PC-3 (cell line): ENCODE results near the gene TEDC1. TPM values are rescaled to one million over a fixed set of nuclear protein-coding genes. Genes with fewer than 3 reads are reported as not detected.

Experiments used
- ATAC-seq: fragments of 200-7000 bp; cut with Tn5 transposase; 2 replicates; pipeline ENCODE4 v1.9.1; 2020; ENCODE audit warnings: mild to moderate bottlenecking, moderate library complexity
- BruUV-seq: library from RNA; stranded (reverse); fragments of 400-500 nt; replicated peaks from 2 replicates; lab custom pipeline; 2021; lab: Mats Ljungman, UMichigan
- CTCF ChIA-PET: fragments of 300-600 bp; sonication (Branson Sonifier 250); formaldehyde crosslinking; loops from one replicate; lab custom pipeline; 2022; ENCODE audit warnings: antibody characterized with exemption; lab: Charles Lee
- POLR2A ChIA-PET: fragments of 300-600 bp; sonication (Branson Sonifier 250); formaldehyde crosslinking; loops from one replicate; lab custom pipeline; 2022; ENCODE audit warnings: antibody characterized with exemption; ENCODE audit not compliant: unreplicated experiment; lab: Charles Lee
- DNase-seq: peaks from one replicate; pipeline ENCODE4 v3.0.0-alpha.2; 2015
- H2AFZ ChIP-seq: fragments of 300-600 bp; sonication (generic); 2 replicates; pipeline ENCODE4 v1.6.0; 2016; ENCODE audit warnings: antibody characterized with exemption, low read length
- H3F3A ChIP-seq: fragments of 300-600 bp; sonication (generic); one replicate; pipeline ENCODE4 v1.6.0; 2017; ENCODE audit warnings: antibody characterized with exemption, low read length, control low read depth, mild to moderate bottlenecking; ENCODE audit not compliant: unreplicated experiment
- H3K27ac ChIP-seq: fragments of 300-600 bp; sonication (generic); 2 replicates; pipeline ENCODE4 v1.5.1; 2016; ENCODE audit warnings: mild to moderate bottlenecking, low read length
- H3K27me3 ChIP-seq: fragments of 300-600 bp; sonication (generic); 2 replicates; pipeline ENCODE4 v1.6.1; 2016; ENCODE audit warnings: low read length, mixed read lengths
- H3K36me3 ChIP-seq: fragments of 300-600 bp; sonication (generic); 2 replicates; pipeline ENCODE4 v1.6.1; 2016; ENCODE audit warnings: low read depth, mixed run types, low read length, mixed read lengths
- H3K4me1 ChIP-seq: fragments of 300-600 bp; sonication (generic); 2 replicates; pipeline ENCODE4 v1.5.1; 2016; ENCODE audit warnings: low read length; ENCODE audit not compliant: insufficient read depth
- H3K4me2 ChIP-seq: fragments of 300-600 bp; sonication (generic); 2 replicates; pipeline ENCODE4 v1.6.0; 2016; ENCODE audit warnings: low read length
- H3K4me3 ChIP-seq: fragments of 300-600 bp; sonication (generic); 2 replicates; pipeline ENCODE4 v1.5.1; 2016; ENCODE audit warnings: mild to moderate bottlenecking, low read length, mixed read lengths
- H3K79me2 ChIP-seq: fragments of 300-600 bp; sonication (generic); 2 replicates; pipeline ENCODE4 v1.6.1; 2017; ENCODE audit warnings: low read length, mixed read lengths
- H3K9ac ChIP-seq: fragments of 300-600 bp; sonication (generic); 2 replicates; pipeline ENCODE4 v1.6.0; 2016; ENCODE audit warnings: mild to moderate bottlenecking, low read length
- H3K9me2 ChIP-seq: fragments of 300-600 bp; sonication (generic); replicated peaks from 2 replicates; pipeline ENCODE4 v1.6.1; 2016; ENCODE audit warnings: mixed run types, low read length, mixed read lengths
- H3K9me3 ChIP-seq: fragments of 300-600 bp; sonication (generic); 2 replicates; pipeline ENCODE4 v1.6.1; 2016; ENCODE audit warnings: low read length, mixed read lengths
- H4K20me1 ChIP-seq: fragments of 300-600 bp; sonication (generic); 2 replicates; pipeline ENCODE4 v1.6.1; 2016; ENCODE audit warnings: low read length, mixed read lengths
- CTCF ChIP-seq: fragments of 300-600 bp; sonication (generic); conservative IDR thresholded peaks from 2 replicates; pipeline ENCODE4 v1.5.1; 2017; ENCODE audit warnings: antibody characterized with exemption, low read depth, mild to moderate bottlenecking, low read length
- EZH2 ChIP-seq: fragments of 300-600 bp; sonication (generic); IDR thresholded peaks from one replicate; pipeline ENCODE4 v1.6.1; 2017; ENCODE audit warnings: antibody characterized with exemption, mild to moderate bottlenecking, low read length; ENCODE audit not compliant: unreplicated experiment
- EZH2phosphoT487 ChIP-seq: fragments of 300-600 bp; sonication (generic); IDR thresholded peaks from 2 replicates; pipeline ENCODE4 v1.6.1; 2018; ENCODE audit warnings: mild to moderate bottlenecking, antibody characterized with exemption, low read length, borderline replicate concordance
- intact Hi-C: fragments of 100-400 bp; cut with micrococcal nuclease; formaldehyde crosslinking; loops from 2 replicates; pipeline ENCODE4 v1.9.0; 2023
- total RNA-seq: library from RNA; depleted of rRNA; stranded (reverse); fragments of >200 nt; gene quantifications from 2 replicates; pipeline ENCODE4 v1.2.3, GENCODE V29; 2014

The TEDC1 gene
- total RNA-seq, 1 experiment from 2014 or later, result 66.7 TPM

- Histone ChIP-seq H3K9ac (no peak overlapping the region), H3K4me2 (no peak overlapping the region), H2AFZ (no peak overlapping the region), H3F3A (no peaks in the 10 kb centered on the region), H3K79me2 (peaks cover 13% of the 10 kb centered on the region), H3K9me3 (no peaks in the 10 kb centered on the region), H3K9me2 (no peaks in the 10 kb centered on the region), H3K36me3 (no peaks in the 10 kb centered on the region), H3K4me3 (no peak overlapping the region), H3K27me3 (no peaks in the 10 kb centered on the region), H3K4me1 (peaks cover 5% of the 10 kb centered on the region; the same call in 1 of the 2 replicates), H3K27ac (no peak overlapping the region), H4K20me1 (peaks cover 11% of the 10 kb centered on the region)
- ATAC-seq (no peak), DNase-seq (no peak)
- ChIA-PET POLR2A (interaction anchor here (0.6 kb wide), 1 partner anchor 24 kb away, joined by 3 read pairs; no protein-coding TSS in a partner anchor), CTCF (no interaction called here)
- TF ChIP-seq EZH2phosphoT487 (no peak), EZH2 (no peak), CTCF (no peak)
- BruUV-seq, result no TSS peak
- intact Hi-C loops, result no loop called here
Measured at GRCh38 chr14:105495101-105495989, 4.3 kb downstream of the TEDC1 start.

DNA sequence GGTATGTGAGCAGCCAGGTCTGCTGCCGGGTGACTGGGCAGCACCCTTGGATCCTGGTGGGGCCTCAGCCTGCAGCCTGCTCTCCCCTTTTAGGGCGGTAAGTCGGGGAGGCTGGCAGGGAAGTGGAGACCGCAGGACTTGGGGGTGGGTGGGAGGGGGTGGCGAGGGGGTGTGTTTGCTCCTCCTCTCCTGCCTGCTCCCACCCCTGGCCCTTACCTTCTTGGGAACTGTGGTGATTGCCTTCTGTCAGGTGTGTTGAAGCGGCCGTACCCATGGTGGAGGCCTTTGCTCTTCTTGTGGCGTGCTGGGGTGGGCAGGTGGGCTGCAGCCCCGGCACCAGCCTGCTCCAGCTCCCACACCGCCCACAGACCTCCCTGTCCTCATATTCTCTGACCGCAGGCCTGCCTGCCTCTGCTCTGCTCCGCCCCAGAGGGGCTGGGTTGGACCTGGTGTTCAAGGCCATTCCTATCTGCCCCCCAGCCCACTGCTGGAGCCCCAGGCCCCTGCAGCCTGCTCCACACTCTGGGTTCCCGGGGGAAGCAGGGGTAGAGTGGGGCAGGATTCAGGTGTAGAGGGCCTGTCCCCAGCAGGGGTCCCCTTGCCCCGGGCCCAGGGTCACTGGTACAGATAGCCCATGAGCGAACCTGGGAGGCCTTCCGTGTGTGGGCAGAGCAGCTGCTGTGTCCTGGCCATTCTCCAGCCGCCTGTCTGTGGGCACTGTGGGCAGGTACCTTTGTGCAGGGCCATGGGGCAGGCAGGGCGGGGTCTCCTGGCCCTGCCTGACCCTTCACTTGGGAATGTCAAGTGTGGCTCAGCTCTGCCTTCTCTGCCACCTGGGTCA lies 5.2 kb downstream of the TEDC1 start:
- ChIA-PET CTCF (no interaction called here), POLR2A (no interaction called here)
- TF ChIP-seq EZH2, result no peak
- no peak for TF ChIP-seq EZH2phosphoT487
- Histone ChIP-seq H3K9me2 (no peaks in the 10 kb centered on the region), H3K9ac (no peak overlapping the region), H3K27ac (no peak overlapping the region), H3F3A (no peaks in the 10 kb centered on the region), H3K9me3 (no peaks in the 10 kb centered on the region), H3K4me2 (no peak overlapping the region), H3K4me3 (no peak overlapping the region), H3K4me1 (peaks cover 5% of the 10 kb centered on the region; the same call in 1 of the 2 replicates), H3K27me3 (no peaks in the 10 kb centered on the region), H3K79me2 (peaks cover 13% of the 10 kb centered on the region), H4K20me1 (peaks cover 11% of the 10 kb centered on the region), H3K36me3 (no peaks in the 10 kb centered on the region), H2AFZ (no peak overlapping the region)
- no TSS peak for BruUV-seq
- DNase-seq, result no peak
- intact Hi-C loops, result no loop called here
- ATAC-seq, result no peak

DNA sequence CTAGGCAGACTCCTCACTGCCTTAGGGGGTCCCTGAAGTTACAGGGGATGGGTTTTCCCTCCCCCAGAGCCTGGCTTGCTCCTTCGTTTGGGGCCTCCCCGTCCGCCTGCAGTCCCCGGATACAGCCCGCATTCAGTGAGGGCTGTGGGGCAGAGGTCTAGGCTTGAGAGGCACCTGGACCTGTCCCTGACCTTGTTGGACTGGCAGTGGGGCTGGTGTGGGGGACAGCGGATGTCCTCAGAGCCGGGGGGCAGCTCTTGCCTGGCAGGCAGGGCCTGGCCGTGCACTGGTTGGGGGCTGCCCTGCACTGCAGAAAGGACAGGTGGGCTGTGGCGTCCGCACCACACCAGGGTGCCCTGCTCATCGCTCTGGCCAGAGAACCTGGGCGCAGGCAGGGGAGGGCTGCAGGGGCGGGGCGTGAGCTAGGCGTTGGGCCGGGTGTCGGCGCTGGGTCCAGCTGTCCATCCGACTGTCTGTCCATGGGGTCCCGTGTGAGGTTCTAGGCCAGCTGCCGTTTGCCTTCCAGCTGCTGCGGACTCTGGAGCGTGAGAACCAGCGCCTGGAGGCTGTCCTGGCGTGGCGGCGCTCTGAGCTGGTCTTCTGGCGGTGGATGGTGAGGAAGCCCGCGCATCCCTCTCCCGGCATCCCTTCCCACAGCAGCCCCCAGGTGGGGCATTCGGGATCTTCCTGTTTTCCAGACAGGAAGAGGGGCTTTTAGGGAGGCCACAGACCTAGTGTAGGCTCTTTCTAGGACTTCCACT lies 6.0 kb downstream of the TEDC1 start:
- ChIA-PET POLR2A (no interaction called here), CTCF (no interaction called here)

More for the DNA sequence above, 6.0 kb downstream of the TEDC1 start:
- no peaks in the 10 kb centered on the region for H3K27me3 ChIP-seq
- peaks cover 2% of the 10 kb centered on the region; the same call in 1 of the 2 replicates for H3K4me1 ChIP-seq
- H3K4me3 ChIP-seq, result no peak overlapping the region
- no peaks in the 10 kb centered on the region for H3K36me3 ChIP-seq
- no peak overlapping the region for H3K4me2 ChIP-seq
- BruUV-seq, result no TSS peak
- H3K79me2 ChIP-seq, result peaks cover 9% of the 10 kb centered on the region
- TF ChIP-seq EZH2, result no peak
- TF ChIP-seq EZH2phosphoT487, result no peak
- no peak for TF ChIP-seq CTCF
- H3K9me2 ChIP-seq, result no peaks in the 10 kb centered on the region
- no peak overlapping the region for H3K9ac ChIP-seq
- no peaks in the 10 kb centered on the region for H3K9me3 ChIP-seq
- intact Hi-C loops, result no loop called here
- H2AFZ ChIP-seq, result no peak overlapping the region
- DNase-seq (no peak), ATAC-seq (no peak)
- no peak overlapping the region for H3K27ac ChIP-seq
- H3F3A ChIP-seq, result no peaks in the 10 kb centered on the region
- peaks cover 8% of the 10 kb centered on the region for H4K20me1 ChIP-seq
